Mucosa of rectum (tissue), 2 donors: ENCODE measurements around the gene MTF1.

Experiments used
- H3K27ac ChIP-seq, 2 donors: one replicate each; pipeline ENCODE4 v1.7.0; 2013; ENCODE audit warnings: inconsistent platforms in 2 of 2, low read depth in 2 of 2, low read length in 2 of 2
- H3K27me3 ChIP-seq, 2 donors: one replicate each; pipeline ENCODE4 v1.7.0; 2013; ENCODE audit warnings: low read length in 2 of 2; ENCODE audit not compliant: control insufficient read depth in 2 of 2, insufficient read depth in 2 of 2
- H3K36me3 ChIP-seq, 2 donors: one replicate each; pipeline ENCODE4 v1.7.0; 2013; ENCODE audit warnings: low read length in 2 of 2; ENCODE audit not compliant: control insufficient read depth in 2 of 2, insufficient read depth in 2 of 2
- H3K4me1 ChIP-seq, 2 donors: one replicate each; pipeline ENCODE4 v1.7.0; 2013; ENCODE audit warnings: low read length in 2 of 2, mild to moderate bottlenecking in 1 of 2; ENCODE audit not compliant: control insufficient read depth in 2 of 2, insufficient read depth in 2 of 2
- H3K4me3 ChIP-seq, 2 donors: one replicate each; pipeline ENCODE4 v1.7.0; 2013; ENCODE audit warnings: low read length in 2 of 2
- H3K9ac ChIP-seq, 2 donors: one replicate each; pipeline ENCODE4 v1.7.0; 2013; ENCODE audit warnings: low read length in 2 of 2, low read depth in 1 of 2, mild to moderate bottlenecking in 1 of 2
- H3K9me3 ChIP-seq, 2 donors: one replicate each; pipeline ENCODE4 v1.7.0; 2013; ENCODE audit warnings: low read length in 2 of 2; ENCODE audit not compliant: control insufficient read depth in 2 of 2
- donor health status: healthy.
- donor health status: Normal muscosa, but diverticular disease.

The MTF1 gene

DNA sequence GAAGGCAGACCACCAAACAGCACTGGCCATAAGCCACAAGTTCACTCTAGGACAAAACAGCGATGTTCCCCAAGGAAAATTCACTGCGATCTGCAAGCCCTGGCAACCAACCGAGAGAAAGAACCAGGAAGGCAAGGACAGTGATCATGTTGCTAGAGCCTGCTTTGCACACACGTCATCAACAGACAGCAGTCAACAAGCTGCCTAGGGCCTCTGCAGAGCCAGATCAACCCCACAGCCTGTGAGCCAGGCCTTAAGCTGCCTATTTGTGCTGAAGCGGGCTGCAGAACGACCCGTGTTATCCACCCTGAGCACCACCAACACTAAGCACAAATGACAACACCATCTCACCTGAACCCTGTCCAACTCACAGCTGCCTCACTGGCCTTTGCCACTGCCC is 45.1 kb downstream of the MTF1 start:
- no peak overlapping the region for H3K27ac ChIP-seq
- no peak overlapping the region for H3K4me3 ChIP-seq
- H3K27me3 ChIP-seq: no peaks in the 10 kb centered on the region
- H3K4me1 ChIP-seq: peaks cover 1 to 2% of the 10 kb centered on the region in 2 donors
- peaks cover 21 to 27% of the 10 kb centered on the region in 2 donors for H3K36me3 ChIP-seq
- no peak overlapping the region for H3K9ac ChIP-seq
- no peaks in the 10 kb centered on the region for H3K9me3 ChIP-seq

DNA sequence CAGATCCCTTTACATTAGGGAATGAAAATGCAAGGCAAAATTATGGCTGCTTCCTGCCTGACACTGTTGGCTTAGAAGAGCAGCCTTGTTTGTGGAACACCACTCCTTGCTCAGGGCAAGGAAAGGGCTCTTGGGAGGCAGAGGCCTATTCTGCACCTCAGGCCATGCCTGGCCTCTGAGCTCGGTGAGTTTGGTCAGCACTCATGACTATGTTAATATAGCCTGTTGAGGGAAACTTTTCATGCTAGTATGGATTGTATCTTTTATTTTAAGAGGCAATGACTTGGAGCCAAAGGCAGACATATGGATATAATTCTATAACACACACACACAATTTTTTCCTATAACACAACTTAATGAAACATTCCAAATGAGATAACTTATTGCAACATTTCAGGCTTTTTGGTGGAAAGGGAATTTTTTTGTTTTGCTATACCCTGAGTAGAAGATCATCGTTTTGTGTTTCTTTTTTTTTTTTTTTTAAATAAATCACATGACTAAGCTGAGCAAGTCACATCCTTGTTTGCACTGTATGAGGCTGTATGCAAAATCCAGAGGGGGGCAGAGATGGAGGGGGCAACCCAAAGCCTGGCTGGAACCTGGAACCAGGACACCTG is 45.8 kb downstream of the MTF1 start:
- Histone ChIP-seq H3K9me3 (no peaks in the 10 kb centered on the region), H3K4me3 (no peak overlapping the region), H3K36me3 (peaks cover 21 to 24% of the 10 kb centered on the region in 2 donors), H3K4me1 (peaks cover 7 to 8% of the 10 kb centered on the region in 2 donors), H3K9ac (no peak overlapping the region), H3K27ac (no peak overlapping the region), H3K27me3 (no peaks in the 10 kb centered on the region)

DNA sequence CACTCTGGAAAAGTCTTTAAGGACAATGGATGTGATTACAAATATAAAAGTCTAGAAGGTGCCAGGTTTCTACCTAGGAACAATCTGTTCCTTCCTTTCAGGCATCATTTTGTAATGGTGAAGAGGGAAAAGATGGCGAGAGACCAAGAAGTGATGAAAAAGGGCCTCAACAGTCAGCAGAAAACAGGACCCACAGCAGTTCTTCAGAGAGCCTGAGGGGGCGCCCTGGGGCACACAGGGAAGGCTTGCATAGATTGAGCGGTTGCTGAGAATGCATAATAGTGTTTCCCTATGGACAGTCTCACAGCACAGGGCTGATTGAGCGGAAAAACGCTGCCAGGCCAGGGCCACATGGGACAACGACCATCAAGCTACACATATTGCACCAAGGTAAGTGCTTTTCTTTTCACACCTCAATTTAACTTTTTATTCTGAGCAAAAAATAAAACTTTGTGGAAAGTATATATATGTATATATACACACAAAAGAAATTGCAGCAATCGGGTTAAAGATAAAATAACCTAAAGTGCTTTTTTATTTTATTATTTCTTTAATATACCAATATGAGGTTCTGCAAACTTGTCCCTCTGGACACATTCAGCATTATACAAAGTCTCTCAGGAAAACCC is 48.3 kb downstream of the MTF1 start:
- Histone ChIP-seq H3K27me3 (no peaks in the 10 kb centered on the region), H3K9ac (no peak overlapping the region), H3K4me3 (no peak overlapping the region), H3K36me3 (peaks cover 19 to 21% of the 10 kb centered on the region in 2 donors), H3K9me3 (no peaks in the 10 kb centered on the region), H3K4me1 (peaks cover 17 to 19% of the 10 kb centered on the region in 2 donors), H3K27ac (no peak overlapping the region)

DNA sequence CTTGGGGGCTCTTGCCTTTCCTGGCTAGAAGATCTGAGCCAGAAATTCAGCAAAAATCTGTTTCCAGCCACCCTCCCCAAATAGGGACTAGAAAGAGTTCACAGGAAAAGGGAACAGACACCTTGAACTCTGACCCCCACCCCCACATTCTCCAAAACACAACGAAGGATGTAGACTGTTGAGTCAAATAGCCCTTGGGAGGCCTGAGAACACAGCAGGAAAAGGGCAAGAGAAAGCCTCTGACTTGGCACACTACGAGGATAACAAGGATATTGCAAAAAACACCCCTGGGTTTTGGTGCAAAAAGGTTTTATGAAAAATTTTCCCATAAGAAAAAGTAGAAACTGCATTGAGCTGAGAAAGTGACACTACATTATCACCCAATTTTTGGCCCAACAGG is 49.5 kb downstream of the MTF1 start:
- H3K36me3 ChIP-seq: peaks cover 17 to 27% of the 10 kb centered on the region in 2 donors
- no peaks in the 10 kb centered on the region for H3K9me3 ChIP-seq
- peaks cover 17 to 19% of the 10 kb centered on the region in 2 donors for H3K4me1 ChIP-seq
- no peak overlapping the region for H3K4me3 ChIP-seq
- no peak overlapping the region for H3K9ac ChIP-seq
- no peaks in the 10 kb centered on the region for H3K27me3 ChIP-seq
- no peak overlapping the region for H3K27ac ChIP-seq

DNA sequence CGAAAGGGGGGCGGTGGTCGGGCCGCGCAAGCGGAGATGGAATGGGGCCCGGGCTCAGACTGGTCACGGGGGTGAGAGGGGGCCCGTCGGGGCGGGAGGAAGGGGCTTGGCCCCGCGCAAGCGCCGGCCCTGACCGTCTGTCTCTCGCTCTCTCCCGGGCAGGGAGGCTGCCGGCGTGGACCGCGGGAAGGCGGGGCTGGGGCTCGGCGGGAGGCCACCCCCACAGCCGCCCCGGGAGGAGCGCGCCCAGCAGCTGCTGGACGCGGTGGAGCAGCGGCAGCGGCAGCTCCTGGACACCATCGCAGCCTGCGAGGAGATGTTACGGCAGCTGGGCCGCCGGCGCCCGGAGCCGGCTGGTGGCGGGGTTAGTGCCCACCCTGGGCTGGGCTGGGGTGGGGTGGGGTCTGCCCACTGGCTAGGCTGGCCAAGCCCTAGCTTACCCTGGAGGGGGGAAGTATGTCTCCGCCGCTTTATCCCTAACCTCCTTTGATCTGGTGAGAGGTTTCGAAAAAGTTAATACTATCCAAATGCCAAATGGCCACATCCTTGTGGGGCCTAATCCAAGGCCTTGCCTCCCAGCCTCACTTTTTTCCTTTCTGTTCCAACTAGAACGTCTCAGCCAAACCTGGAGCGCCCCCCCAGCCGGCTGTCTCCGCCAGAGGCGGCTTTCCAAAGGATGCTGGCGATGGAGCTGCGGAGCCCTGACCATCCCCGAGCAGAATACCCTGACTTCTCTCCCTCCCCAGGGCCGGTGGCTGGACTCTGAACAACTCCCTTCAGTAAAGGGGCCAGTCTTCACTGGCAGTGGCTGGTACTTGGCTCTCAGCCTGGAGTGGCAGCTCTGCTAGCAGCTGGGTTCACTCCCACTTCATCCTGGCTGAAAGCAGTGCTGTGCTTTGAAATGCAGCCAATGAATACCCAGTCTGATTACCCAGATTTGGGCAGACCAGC is 50.7 kb downstream of the MTF1 start:
- Histone ChIP-seq H3K4me1 (peaks cover 17 to 19% of the 10 kb centered on the region in 2 donors), H3K9me3 (no peaks in the 10 kb centered on the region)

DNA sequence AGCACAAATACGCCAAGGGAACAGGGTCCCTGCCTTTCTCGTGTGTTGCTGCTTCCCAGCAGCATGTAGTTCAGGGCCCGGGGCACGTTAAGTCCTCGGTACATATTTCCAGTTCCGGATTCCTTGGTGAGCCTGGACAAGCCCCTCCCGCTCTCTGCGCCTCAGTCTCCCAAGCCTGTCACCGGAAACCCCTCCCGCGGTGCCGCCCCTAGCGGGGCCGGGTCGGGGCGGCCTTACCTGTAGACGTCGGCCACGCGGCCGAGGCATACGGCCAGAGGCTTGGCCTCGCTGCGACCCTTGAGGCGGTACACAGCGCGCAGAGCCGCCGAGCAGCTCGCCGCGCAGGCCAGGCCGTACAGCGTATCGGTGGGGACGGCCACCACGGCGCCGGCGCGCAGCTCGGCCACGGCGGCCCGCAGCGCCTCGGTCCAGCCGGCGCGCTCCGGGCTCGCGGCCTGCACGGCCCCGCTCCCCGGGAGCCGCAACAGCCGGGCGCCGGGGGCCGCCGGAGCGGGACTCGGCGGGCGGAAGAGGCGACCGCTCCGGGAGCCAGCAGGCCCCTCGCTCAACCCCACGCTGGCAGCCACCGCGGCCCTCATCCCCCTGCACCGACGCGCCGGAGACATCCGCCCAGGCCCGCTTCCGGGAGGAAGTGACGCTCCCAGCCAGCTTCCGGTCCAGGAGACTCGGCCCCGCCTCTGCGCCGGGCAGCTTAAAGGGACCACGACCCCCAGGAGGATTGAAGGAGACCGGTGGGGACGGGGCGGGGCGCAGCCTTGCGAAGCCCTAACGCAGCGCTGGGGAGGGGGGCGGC is 51.6 kb downstream of the MTF1 start, which contains the start of the genes C1orf122 and YRDC:
TSS of gene C1orf122 (plus strand) at position 236 of the 814 bp plus-strand sequence. CDS start 615 bp downstream, outside the sequence.
TSS of gene YRDC (minus strand) at position 654 of the 814 bp plus-strand sequence. CDS start at position 626, 28 bp downstream.
- peak within 1 kb of the TSS; percentile 86 to 87 for H3K27ac ChIP-seq
- no peaks in the 10 kb centered on the region for H3K9me3 ChIP-seq
- peak within 1 kb of the TSS; percentile 64 to 86 for H3K9ac ChIP-seq
- peak within 1 kb of the TSS; percentile 75 to 92 for H3K4me3 ChIP-seq
- no peaks in the 10 kb centered on the region for H3K27me3 ChIP-seq
- H3K4me1 ChIP-seq: peaks cover 17 to 19% of the 10 kb centered on the region in 2 donors
- peaks cover 24 to 37% of the 10 kb centered on the region in 2 donors for H3K36me3 ChIP-seq

More for the DNA sequence above, 50.7 kb downstream of the MTF1 start:
- peak overlapping the region; percentile 86 to 87 for H3K27ac ChIP-seq
- H3K36me3 ChIP-seq: peaks cover 22 to 31% of the 10 kb centered on the region in 2 donors
- peak overlapping the region; percentile 75 to 92 for H3K4me3 ChIP-seq
- H3K27me3 ChIP-seq: no peaks in the 10 kb centered on the region
- H3K9ac ChIP-seq: peak overlapping the region; percentile 64 to 70

DNA sequence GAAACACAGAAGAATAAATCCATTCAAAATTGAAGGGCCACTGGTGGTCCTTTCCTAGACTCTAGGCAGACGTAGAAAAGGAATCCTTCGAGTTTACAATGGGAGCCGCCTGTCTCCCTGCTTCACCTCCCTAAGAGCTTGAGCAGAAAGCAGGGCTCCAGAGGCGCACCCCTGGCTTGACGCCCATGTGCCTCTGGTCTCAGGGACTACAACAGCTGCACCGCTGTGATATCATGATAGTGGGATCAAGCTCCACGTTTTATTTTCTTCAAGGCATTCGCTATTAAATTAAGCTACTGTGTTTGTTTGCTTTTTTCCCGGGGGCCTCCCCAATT is 52.2 kb downstream of the MTF1 start:
- H3K27me3 ChIP-seq: no peaks in the 10 kb centered on the region
- peak overlapping the region; percentile 86 to 87 for H3K27ac ChIP-seq
- peaks cover 17 to 19% of the 10 kb centered on the region in 2 donors for H3K4me1 ChIP-seq
- H3K9me3 ChIP-seq: no peaks in the 10 kb centered on the region
- H3K9ac ChIP-seq: peak overlapping the region; percentile 64 to 86
- peaks cover 27 to 43% of the 10 kb centered on the region in 2 donors for H3K36me3 ChIP-seq
- peak overlapping the region; percentile 75 to 92 for H3K4me3 ChIP-seq

DNA sequence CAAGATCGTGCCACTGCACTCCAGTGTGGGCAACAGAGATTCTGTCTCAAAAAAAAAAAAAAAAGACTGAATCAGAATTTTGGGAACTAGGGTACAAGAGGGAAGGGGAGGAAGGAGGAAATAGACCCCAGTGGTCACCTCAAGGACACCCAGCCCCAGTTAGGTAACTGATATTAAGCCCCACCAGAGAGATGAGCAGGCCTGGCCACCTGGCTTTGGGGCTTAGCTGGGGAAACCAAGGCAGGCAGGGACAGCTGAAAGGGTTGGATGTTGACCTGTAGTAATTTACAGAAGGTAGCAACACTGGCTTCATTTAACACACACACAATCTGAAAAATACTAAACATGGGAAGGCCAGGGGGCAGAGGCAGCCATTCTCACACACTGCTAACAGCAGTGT is 57.0 kb downstream of the MTF1 start:
- Histone ChIP-seq H3K9me3 (no peaks in the 10 kb centered on the region), H3K27me3 (no peaks in the 10 kb centered on the region), H3K4me3 (no peak overlapping the region), H3K9ac (no peak overlapping the region), H3K36me3 (peaks cover 36 to 61% of the 10 kb centered on the region in 2 donors), H3K27ac (no peak overlapping the region), H3K4me1 (peaks cover 9 to 10% of the 10 kb centered on the region in 2 donors)

DNA sequence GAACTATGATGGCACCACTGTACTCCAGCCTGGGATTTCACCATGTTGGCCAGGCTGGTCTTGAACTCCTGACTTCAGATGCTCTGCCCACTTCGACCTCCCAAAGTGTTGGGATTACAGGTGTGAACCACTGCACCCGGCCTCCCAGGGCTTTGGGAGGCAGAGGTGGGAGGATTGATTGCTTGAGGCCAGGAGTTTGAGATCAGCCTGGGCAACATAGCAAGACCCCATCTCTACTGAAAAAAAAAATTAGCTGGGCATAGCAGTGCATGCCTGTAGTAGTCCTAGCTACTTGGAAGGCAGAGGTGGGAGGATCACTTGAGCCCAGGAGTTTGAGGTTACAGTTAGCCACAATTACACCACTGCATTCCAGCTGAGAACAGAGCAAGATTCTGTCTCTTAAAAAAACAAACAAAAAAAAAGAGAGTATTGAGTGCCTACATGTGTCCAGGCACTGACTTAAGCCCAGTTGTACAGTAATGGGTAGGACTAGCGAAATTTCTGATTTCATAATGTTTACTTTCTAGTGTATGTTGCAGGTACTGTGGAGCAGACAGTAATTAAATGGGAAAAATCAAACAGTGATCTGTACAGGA is 61.5 kb downstream of the MTF1 start:
- Histone ChIP-seq H3K27me3 (no peaks in the 10 kb centered on the region), H3K4me3 (no peak overlapping the region), H3K36me3 (peaks cover 12 to 25% of the 10 kb centered on the region in 2 donors), H3K4me1 (peaks cover 6 to 10% of the 10 kb centered on the region in 2 donors), H3K9ac (no peak overlapping the region), H3K27ac (no peak overlapping the region), H3K9me3 (no peaks in the 10 kb centered on the region)
